ENCODE results near the gene COQ5.

- TF ChIP-seq FOXK2 (IDR thresholded peaks at IDR 0.05) (no peak), BHLHE40 (IDR thresholded peaks at IDR 0.05; ENCODE audit: borderline replicate concordance) (no peak)
These were observed at the start of gene COQ5 for GRCh38 chr12:120528861-120529525.
